Fibroblast of lung (primary cell): ENCODE results near the gene PTF1A.
A peak's percentile ranks its signal among the peaks of the same experiment; 100 is the strongest.

Experiments used
- EZH2 ChIP-seq: IDR thresholded peaks from 2 replicates; pipeline ENCODE4 v1.5.1; 2012; ENCODE audit warnings: low read length, control low read depth, mild to moderate bottlenecking; ENCODE audit errors: missing control alignments
- TF ChIP-seq, protein P1 (sequence below), 2 donors: IDR thresholded peaks in 1 of 2; conservative IDR thresholded peaks in 1 of 2; 1 replicate in 1 of 2; 2 replicates in 1 of 2; pipeline ENCODE4 v1.5.1; 2011 to 2012; ENCODE audit warnings: low read length in 2 of 2, control low read depth in 1 of 2, inconsistent platforms in 1 of 2, low read depth in 1 of 2, mild to moderate bottlenecking in 1 of 2

DNA sequence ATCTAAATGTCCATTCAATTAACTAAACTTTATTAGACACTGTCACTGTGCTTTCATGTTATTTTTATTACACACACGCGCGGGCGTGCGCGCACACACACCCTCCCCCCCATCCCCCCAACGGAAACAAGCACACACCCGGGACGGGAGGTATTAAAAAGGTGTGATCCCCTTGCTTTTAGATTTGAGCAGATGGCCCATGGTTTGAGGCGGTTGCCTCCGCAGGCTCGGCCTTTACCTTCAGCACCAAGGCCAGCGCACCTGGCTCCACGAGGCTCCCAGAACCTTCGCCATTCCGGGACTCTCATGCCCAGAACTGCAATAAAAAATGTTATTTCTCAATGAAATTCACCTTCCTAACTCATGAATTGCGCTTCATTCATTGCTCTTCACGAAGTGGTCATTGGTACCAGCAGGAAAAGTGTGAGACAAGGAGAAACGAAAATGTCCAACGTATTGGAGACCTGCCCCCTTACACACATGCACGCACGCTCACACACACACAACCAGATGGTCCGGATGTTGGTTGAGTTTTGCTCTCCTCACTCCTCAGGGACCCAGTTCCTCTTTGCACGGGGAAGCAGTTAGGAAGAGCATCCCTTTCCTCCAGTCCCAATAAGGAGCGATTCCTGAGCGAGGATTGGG, 20.8 kb upstream of the PTF1A start:
- TF ChIP-seq, protein P1, sequence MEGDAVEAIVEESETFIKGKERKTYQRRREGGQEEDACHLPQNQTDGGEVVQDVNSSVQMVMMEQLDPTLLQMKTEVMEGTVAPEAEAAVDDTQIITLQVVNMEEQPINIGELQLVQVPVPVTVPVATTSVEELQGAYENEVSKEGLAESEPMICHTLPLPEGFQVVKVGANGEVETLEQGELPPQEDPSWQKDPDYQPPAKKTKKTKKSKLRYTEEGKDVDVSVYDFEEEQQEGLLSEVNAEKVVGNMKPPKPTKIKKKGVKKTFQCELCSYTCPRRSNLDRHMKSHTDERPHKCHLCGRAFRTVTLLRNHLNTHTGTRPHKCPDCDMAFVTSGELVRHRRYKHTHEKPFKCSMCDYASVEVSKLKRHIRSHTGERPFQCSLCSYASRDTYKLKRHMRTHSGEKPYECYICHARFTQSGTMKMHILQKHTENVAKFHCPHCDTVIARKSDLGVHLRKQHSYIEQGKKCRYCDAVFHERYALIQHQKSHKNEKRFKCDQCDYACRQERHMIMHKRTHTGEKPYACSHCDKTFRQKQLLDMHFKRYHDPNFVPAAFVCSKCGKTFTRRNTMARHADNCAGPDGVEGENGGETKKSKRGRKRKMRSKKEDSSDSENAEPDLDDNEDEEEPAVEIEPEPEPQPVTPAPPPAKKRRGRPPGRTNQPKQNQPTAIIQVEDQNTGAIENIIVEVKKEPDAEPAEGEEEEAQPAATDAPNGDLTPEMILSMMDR (conservative IDR thresholded peaks at IDR 0.05 in 1 of 2, IDR thresholded peaks at IDR 0.05 in 1 of 2; ENCODE audit: low read depth in 1 of 2, low read length in 2 of 2) = no peak
- peak; percentile 34 for TF ChIP-seq EZH2
